Ramos (cell line): ENCODE results near the gene OPTN.
"Not testable (repeated sequence)": the region's sequence is repeated elsewhere in the genome, so short reads cannot be mapped to it uniquely, and the experiment has no call there.

Experiments
- in situ Hi-C: fragments of 300-500 bp; cut with MboI; formaldehyde crosslinking; loops from one replicate; pipeline ENCODE4 v1.14.3; 2022; ENCODE audit warnings: low sequenced_read_pairs; ENCODE audit not compliant: unreplicated experiment

OPTN gene

DNA sequence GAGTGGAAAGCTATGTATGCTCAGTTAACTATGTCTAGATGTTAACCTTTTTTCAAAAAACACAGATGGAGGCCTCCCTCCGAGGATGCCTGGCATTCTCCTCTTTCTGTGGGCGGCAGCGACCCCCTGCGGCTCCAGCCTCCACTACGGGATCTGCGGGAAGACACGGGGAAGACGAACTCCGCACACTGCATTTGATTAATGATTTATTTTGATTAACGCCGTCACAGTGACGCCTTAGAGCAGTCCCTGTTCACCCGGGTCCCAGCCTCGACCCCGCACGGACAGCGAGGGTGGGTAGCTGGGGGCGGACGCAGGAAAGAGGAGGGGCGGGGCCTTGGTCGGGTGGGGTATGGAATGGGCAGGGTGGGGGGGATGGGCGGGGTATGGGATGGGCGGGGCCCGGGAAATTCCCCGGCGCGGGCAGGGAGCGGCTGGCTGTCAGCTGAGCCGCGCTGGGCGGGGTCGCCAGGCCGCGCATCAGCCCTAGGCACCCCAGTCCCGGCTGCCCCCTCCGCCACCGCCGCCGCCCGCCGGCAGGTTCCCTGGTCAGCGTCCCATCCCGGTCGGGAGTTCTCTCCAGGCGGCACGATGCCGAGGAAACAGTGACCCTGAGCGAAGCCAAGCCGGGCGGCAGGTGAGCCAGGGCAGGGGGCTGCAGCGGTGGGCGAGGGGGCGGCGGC lies at the start of gene OPTN:
OPTN (plus strand) TSS at position 498 of the 683 bp plus-strand sequence. CDS start 8,960 bp downstream, outside the sequence.
- in situ Hi-C loops: loop anchor here (25.0 kb wide), 1 partner anchor 838 kb away; no protein-coding TSS in a partner anchor

DNA sequence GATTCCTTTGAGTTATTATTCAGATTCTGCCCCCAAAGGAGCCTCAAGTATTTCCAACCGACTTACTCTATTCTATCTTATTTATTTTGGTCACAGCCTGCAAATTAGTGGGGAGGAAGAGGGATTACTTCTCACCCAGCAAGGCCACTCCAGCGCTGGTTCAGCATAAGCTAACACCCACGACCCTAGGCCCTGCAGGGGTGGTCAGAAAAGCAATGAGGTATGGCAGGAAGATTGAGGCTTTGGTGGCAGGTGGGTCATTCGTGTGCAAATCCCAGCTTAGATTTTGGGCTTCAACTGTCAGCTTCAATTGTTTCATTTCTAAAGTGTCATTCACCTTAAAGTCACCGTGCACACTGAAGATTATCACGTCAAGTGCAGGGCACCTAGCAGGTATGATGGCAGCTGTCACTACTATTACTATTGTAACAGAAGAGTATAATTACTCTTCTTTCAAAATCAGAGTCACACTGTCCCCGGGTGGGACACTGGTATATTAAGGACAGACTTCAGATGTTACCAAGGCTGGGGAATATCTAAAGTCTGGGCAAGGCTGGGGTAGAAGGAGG lies 48.8 kb upstream of the OPTN start:
- in situ Hi-C loops: no loop called here

DNA sequence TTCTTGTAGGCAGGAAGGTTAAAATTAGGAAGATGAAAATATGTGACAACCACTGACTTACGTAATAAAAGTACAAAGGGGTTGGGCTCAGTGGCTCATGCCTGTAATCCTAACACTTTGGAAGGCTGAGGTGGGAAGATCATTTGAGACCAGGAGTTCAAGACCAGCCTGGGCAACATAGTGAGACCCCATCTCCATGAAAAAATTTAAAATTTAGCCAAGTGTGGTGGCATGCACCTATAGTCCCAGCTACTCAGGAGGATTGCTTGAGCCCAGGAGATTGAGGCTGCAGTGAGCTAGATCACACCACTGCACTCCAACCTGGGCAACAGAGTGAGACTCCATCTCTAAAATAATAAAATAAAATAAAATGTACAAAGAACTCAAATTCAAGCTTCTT lies 46.8 kb upstream of the OPTN start:
- in situ Hi-C loops: not testable (repeated sequence)

- in situ Hi-C loops: no loop called here
Measured at GRCh38 chr10:13053794-13054462, 46.0 kb upstream of the OPTN start.

- in situ Hi-C loops: no loop called here
Measured at GRCh38 chr10:13054844-13055243, 45.1 kb upstream of the OPTN start.

- in situ Hi-C loops: no loop called here
Measured at GRCh38 chr10:13056456-13057077, 43.4 kb upstream of the OPTN start.

GRCh38 chr10:13062803-13063202 lies 37.2 kb upstream of the OPTN start:
- in situ Hi-C loops: no loop called here

- in situ Hi-C loops: no loop called here
Measured at GRCh38 chr10:13066527-13066926, 33.4 kb upstream of the OPTN start.

DNA sequence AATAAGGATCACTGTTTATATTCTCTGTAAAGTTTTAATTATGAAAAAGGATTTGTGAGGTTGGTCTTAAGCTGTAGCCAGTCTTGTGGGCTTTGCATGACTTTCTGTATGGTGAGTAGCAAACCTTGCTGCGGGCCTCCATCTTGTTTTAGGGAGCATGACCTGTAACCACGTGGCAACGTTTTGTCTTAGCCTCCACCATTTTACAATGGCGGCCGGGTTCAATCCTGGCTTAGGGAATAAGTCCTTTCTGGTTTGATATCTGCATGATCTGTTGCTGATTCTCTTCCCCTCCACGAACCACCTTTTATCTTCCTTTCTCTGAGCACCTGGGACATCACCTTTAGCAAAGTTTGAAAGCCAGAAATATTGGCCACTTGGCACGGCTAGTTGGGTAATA lies 32.5 kb upstream of the OPTN start:
- in situ Hi-C loops: no loop called here

- in situ Hi-C loops: no loop called here
Measured at GRCh38 chr10:13068071-13068470, 31.9 kb upstream of the OPTN start.

DNA sequence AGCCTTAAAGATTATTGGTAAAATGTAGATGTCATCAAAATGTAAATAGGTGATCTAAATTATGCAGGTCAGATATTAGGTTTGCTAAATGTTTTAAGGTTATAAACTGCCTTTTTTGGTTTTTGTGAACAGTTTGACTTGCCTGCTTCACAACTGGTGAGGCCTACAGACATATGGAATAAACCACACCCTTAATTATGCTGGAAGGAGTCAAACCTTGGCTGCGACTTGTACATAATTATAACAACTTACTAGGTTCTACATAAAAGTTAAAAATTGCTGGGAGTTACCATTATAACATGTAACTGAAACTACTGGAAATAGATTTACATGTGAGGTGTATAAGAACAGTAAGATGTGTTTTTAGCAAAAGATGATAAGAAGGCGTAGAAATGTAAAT lies 31.5 kb upstream of the OPTN start:
- in situ Hi-C loops: no loop called here

DNA sequence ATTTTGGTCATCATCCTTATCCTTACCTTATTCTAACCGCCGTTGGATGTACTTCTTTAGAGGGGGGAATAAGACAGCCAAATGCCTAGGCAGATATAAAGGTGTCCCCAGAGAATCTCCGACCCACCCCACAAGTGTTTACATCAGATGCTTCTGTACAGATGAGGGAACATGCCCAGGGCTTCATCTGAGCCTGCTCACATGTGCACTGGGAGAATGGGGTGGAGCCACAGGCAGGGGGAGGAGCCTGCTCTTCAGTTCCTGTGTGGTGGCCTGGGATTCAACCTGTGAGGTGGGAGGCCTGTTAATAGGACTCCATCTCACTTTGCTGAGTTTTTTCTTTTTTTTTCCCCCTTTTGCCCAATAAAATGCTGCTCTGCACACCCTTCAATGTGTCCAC lies 27.6 kb upstream of the OPTN start:
- in situ Hi-C loops: no loop called here

- in situ Hi-C loops: loop anchor here (25.0 kb wide), 1 partner anchor 813 kb away; no protein-coding TSS in a partner anchor
Measured at GRCh38 chr10:13074563-13075451, 25.2 kb upstream of the OPTN start.

DNA sequence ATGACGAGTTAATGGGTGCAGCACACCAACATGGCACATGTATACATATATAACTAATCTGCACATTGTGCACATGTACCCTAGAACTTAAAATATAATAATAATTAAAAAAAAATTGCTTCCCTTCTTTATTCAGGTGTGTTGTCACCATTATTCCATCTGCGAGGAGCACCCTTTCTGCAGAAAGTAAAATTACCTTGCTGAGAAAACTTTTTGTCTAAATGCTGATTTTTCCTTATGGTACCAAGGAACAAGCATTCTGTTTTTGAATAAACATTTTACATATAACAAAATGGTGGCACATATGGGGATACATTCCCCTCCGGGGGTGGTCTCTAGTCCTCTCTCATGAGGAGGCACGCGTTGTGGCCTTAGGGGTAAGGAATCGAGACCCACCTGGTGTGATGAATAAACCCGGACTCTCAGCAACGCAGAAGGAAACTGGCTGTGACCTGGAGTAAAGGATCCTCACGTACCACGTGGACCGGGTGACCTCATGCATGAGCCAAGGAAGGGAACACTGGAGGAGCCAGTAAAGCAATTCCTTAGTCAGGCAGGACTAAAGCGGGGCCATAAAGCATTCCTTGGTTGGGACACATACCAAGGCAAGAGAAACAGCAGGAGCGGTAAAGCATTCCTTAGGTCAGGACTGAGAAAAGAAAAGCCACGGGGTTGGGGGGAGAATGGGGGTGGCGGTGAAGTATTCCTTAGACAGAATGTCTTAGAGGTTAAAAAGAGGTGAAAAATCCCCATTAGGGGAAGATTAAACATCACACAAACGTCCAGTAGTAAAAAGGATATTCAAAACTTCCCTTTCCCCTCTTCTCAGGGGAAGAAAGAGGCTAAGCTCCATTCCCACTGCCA lies 20.8 kb upstream of the OPTN start:
- in situ Hi-C loops: loop anchor here (25.0 kb wide), 1 partner anchor 817 kb away; no protein-coding TSS in a partner anchor

- in situ Hi-C loops: loop anchor here (25.0 kb wide), 1 partner anchor 817 kb away; no protein-coding TSS in a partner anchor
Measured at GRCh38 chr10:13079776-13080050, 20.2 kb upstream of the OPTN start.

GRCh38 chr10:13080643-13081042 lies 19.3 kb upstream of the OPTN start:
- in situ Hi-C loops: loop anchor here (25.0 kb wide), 1 partner anchor 818 kb away; no protein-coding TSS in a partner anchor

DNA sequence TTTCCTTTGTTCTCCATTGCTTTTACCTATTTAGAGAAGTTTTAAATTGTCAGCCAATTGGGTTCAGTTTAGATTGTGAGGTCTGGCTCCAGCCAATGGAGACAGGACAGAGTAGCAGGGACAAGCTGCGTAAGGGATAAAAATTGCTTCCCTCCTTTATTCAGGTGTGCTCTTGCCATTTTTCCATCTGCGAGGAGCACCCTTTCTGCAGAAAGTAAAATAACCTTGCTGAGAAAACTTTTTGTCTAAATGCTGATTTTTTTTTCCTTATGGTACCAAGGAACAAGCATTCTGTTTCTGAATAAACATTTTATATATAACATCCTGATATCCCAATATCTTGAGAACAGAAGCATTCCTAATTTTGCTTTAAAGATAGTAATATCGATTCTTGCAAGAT lies 16.3 kb upstream of the OPTN start:
- in situ Hi-C loops: loop anchor here (25.0 kb wide), 1 partner anchor 821 kb away; no protein-coding TSS in a partner anchor

DNA sequence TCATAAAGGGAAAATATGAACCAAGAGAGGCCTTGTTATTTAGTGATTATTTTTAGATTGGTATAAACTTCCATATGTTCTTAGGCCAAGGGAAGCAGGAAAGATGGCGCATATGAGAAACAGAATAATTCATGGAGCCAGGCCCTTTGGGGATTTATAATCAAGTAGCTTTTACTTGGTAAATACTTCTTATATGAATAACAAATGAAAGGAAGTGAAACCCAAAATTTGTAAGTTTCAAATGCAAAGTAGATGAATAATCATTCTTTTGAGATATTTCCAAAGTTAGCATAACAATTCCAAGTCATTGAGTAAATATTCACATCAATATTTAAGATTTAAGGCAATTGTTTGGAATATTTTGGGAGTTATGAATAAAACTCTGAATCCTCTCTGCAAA lies 13.9 kb upstream of the OPTN start:
- in situ Hi-C loops: loop anchor here (25.0 kb wide), 1 partner anchor 824 kb away; no protein-coding TSS in a partner anchor

GRCh38 chr10:13087601-13087985 lies 12.4 kb upstream of the OPTN start:
- in situ Hi-C loops: loop anchor here (25.0 kb wide), 1 partner anchor 825 kb away; no protein-coding TSS in a partner anchor
